Memory B cell (primary cell): ENCODE results near the gene TFAP2A.
A peak's percentile ranks its signal among the peaks of the same experiment; 100 is the strongest.

ENCODE experiments used
- ATAC-seq: fragments of 150-1000 bp; cut with Tn5 transposase; 2 replicates; pipeline ENCODE4 v1.10.0; 2021; ENCODE audit warnings: low read depth, mild to moderate bottlenecking, moderate library complexity
- DNase-seq, 2 donors: peaks; one replicate each; pipeline ENCODE4 v3.0.0; 2022; ENCODE audit warnings: low spot score in 2 of 2
- H3K27ac Mint-ChIP-seq: one replicate; pipeline ENCODE4 v1.8.0; 2022; ENCODE audit warnings: mild to moderate bottlenecking, moderate library complexity, mixed read lengths
- H3K27me3 Mint-ChIP-seq: one replicate; pipeline ENCODE4 v1.8.0; 2022; ENCODE audit warnings: mixed read lengths
- H3K36me3 Mint-ChIP-seq: one replicate; pipeline ENCODE4 v1.8.0; 2022; ENCODE audit warnings: mild to moderate bottlenecking, mixed read lengths
- H3K4me1 Mint-ChIP-seq: one replicate; pipeline ENCODE4 v1.8.0; 2022; ENCODE audit warnings: mixed read lengths
- H3K4me3 Mint-ChIP-seq: one replicate; pipeline ENCODE4 v1.8.0; 2022; ENCODE audit warnings: mild to moderate bottlenecking, moderate library complexity, mixed read lengths
- H3K9me3 Mint-ChIP-seq: one replicate; pipeline ENCODE4 v1.8.0; 2022; ENCODE audit warnings: mixed read lengths

The TFAP2A gene

DNA sequence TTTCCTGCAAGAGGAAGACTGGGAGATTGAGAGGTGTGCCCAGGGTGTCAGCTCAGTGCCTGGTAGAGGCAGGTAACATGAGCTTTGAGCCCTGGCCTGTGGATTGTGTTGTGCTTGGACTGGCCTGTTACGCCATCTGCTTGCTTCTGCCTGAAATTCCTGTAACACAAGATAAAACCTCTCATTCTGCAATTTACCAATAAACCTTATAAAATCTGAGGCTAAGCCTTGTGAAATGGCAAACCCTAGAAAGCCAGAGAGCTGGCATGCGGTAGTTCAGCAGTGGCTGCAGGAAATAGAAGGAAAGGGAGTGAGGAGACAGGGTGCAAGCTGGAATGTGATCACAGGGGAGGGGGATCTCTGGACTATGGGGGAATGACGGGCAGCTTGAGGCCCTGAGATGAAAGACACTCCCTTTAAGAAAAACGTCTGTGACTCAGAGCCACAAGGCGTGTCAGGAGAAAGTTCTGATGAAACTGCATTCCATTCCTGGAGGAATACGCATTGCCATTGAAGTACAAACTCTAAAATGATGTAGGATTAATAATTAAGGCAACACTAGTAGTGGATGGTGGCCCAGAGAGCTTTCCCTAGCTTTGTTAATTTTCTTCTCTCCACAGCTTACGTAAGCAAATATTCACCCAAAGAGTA lies 26.3 kb upstream of the TFAP2A start:
- H3K27ac Mint-ChIP-seq, result no peak overlapping the region
- peaks cover 5% of the 10 kb centered on the region for H3K9me3 Mint-ChIP-seq
- peaks cover 1% of the 10 kb centered on the region for H3K36me3 Mint-ChIP-seq
- peaks cover 10% of the 10 kb centered on the region for H3K27me3 Mint-ChIP-seq
- ATAC-seq (no peak), DNase-seq (no peak)
- no peak overlapping the region for H3K4me3 Mint-ChIP-seq
- no peaks in the 10 kb centered on the region for H3K4me1 Mint-ChIP-seq

DNA sequence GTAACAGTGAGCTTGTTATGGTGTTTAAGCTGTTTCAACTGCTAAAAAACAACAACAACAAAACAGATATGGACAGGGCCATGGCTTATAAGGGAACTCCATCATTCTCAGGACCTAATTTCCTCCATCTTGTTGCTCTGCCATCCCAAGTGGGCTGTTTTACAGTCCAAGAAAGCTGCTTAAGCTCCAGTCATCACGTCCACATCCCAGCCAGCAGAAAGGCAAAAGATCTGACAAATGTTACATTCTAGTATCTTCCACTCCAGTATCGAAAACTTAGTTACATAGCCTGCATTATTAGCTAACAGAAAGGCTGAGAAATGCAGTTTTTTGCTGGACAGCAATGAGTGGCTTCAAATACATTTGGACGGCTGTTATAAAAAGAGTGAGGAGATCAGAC lies 23.0 kb upstream of the TFAP2A start:
- peaks cover 7% of the 10 kb centered on the region for H3K9me3 Mint-ChIP-seq
- H3K36me3 Mint-ChIP-seq, result peaks cover 1% of the 10 kb centered on the region
- ATAC-seq (no peak), DNase-seq (no peak)
- no peak overlapping the region for H3K27ac Mint-ChIP-seq
- peaks cover 12% of the 10 kb centered on the region for H3K27me3 Mint-ChIP-seq
- peaks cover 3% of the 10 kb centered on the region for H3K4me1 Mint-ChIP-seq
- no peak overlapping the region for H3K4me3 Mint-ChIP-seq

DNA sequence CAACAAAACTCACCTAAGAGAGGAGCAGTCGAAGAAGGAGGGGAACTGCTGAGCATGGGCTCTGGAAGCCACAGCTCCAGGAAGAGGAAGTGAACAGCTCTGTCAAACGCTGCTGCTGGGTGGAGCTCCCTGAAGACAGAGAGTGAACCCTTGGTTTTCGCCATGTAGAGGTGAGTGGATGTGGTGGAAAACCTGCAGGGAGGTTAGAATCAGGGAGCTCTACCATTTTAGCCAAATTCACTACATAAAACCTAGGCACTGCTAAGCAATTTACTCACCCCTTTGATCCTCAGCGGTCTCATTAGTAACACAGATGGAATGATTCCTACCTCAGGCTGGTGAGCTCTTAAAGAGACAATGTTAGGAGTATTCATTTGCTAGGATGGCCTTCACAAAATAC lies 19.4 kb upstream of the TFAP2A start:
- Mint-ChIP-seq H3K4me1 (peaks cover 9% of the 10 kb centered on the region), H3K36me3 (no peaks in the 10 kb centered on the region), H3K27ac (no peak overlapping the region), H3K27me3 (peaks cover 5% of the 10 kb centered on the region), H3K4me3 (no peak overlapping the region), H3K9me3 (peaks cover 2% of the 10 kb centered on the region)
- DNase-seq (no peak), ATAC-seq (peak; percentile 53)

DNA sequence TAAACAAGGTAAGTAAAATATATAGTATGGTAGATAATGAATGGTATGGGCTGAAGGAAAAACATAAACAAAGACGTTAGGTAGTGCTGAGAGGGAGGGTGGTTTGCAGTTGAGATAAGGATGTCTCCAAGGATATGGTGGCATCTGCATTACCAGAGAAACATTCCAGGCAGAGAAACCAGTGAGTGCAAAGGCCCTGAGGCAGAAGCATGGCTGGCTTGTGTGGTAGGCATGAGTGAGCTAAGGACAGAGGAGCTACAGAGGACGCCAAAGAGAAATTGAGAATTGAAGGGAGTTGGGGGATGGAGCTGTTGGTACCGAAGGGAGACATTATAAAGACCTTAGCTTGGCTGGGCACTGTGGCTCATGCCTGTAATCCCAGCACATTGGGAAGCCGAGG lies 18.4 kb upstream of the TFAP2A start:
- no peak for DNase-seq
- Mint-ChIP-seq H3K9me3 (peaks cover 2% of the 10 kb centered on the region), H3K4me3 (no peak overlapping the region), H3K27me3 (peaks cover 5% of the 10 kb centered on the region), H3K36me3 (no peaks in the 10 kb centered on the region), H3K27ac (no peak overlapping the region), H3K4me1 (peaks cover 9% of the 10 kb centered on the region)
- no peak for ATAC-seq

DNA sequence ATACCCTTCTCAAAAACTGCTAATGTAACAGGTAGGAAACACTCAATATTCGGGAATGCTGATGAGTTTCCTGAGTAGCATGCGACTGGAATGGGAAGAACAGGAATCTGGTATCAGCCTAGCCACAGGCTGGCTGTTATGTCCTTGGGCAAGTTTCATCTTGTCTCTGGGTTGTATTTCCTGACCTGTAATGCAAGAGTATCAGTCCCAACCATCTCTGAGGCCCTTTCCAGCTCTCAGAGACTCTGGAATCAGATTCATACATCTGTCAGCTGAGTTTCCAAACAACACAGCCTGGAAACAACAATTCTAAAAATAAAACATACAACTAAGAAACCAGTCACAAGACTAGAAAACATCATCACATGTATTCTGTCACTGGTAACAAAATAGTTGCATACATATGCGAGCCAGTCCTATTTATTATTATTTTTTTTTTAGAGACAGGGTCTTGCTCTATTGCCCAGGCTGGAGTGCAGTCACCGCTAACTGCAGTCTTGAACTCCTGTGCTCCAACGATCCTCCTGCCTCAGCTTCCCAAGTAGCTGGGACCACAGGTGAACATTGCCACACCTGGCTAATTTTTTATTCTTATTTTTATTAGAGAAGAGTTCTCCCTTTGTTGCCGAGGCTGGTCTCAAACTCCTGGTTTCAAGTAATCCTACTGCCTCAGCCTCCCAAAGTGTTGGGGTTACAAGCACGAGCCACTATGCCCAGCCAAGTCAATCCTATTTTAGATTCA lies 16.7 kb upstream of the TFAP2A start:
- no peaks in the 10 kb centered on the region for H3K36me3 Mint-ChIP-seq
- H3K4me3 Mint-ChIP-seq, result no peak overlapping the region

DNA sequence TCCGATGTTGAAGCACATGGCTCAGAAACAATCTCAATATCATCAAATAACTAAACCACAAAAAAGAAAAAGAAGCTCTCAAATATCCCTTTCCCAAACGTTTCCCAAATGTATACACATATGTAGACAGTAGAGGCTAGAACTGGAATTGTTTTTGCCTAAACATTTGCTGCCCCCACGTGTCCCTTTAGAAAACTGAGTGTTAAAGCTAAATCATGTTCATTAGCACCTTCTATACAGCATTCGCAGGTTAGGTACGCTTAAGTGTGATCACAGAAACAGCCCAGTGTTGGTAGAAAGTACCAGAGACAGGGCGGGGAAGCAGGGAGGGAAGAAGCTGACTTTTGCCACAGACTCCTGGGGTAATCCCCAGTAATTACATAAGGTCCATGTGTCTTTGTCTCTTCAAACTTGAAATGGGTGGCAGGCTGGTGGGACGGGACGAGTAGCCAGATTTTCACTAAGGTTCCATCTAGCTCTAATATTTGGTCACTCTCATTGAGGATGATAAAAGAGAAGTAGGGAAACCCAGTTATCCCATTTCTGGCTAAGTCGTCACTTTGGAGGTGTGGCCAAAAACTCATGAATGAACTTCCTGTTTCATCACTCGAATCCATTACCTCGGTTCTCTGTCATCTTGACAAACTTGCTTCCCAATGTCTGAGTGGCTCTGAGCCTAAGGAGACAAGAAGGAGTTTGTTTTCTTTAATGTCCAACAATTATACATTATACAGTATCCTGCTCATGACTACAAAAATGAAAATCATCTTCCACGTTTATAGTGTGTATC lies 15.0 kb upstream of the TFAP2A start:
- DNase-seq (no peak), ATAC-seq (peak; percentile 41)
- Mint-ChIP-seq H3K9me3 (peaks cover 6% of the 10 kb centered on the region), H3K36me3 (no peaks in the 10 kb centered on the region), H3K27ac (peak overlapping the region; percentile 38), H3K4me3 (peak overlapping the region; percentile 12), H3K4me1 (peaks cover 15% of the 10 kb centered on the region), H3K27me3 (peaks cover 9% of the 10 kb centered on the region)

More for the DNA sequence above, 16.7 kb upstream of the TFAP2A start:
- Mint-ChIP-seq H3K4me1 (peaks cover 11% of the 10 kb centered on the region), H3K9me3 (peaks cover 2% of the 10 kb centered on the region), H3K27ac (no peak overlapping the region), H3K27me3 (peaks cover 3% of the 10 kb centered on the region)
- ATAC-seq (no peak), DNase-seq (no peak)

DNA sequence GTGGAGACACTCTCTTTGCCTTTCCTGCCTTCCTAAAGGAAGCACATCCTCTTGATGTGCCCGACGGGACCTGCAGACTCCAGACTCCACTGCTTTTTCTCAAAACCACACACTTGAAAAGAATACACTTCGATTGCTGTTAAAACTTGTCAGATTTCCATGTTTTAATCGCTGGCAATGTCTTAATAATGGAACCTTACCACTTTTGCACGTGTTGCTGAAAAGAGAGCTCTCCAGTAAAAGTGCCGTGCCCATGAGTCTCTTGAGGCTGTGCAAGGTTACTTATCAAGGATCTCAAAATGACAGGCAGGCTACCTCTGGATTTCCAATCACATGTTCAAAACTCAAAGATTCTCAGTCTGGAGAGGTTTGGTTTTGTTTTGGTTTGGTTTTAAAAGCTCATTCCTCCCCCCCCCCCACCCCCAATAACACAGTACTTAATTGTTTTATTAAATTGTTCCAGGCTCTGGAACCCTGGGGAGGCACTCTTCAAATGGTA lies 12.0 kb upstream of the TFAP2A start:
- Mint-ChIP-seq H3K9me3 (peaks cover 8% of the 10 kb centered on the region), H3K27ac (no peak overlapping the region), H3K4me1 (peaks cover 20% of the 10 kb centered on the region), H3K36me3 (peaks cover 2% of the 10 kb centered on the region), H3K27me3 (peaks cover 23% of the 10 kb centered on the region), H3K4me3 (peak overlapping the region; percentile 58)
- ATAC-seq, result no peak
- DNase-seq, result no peak

DNA sequence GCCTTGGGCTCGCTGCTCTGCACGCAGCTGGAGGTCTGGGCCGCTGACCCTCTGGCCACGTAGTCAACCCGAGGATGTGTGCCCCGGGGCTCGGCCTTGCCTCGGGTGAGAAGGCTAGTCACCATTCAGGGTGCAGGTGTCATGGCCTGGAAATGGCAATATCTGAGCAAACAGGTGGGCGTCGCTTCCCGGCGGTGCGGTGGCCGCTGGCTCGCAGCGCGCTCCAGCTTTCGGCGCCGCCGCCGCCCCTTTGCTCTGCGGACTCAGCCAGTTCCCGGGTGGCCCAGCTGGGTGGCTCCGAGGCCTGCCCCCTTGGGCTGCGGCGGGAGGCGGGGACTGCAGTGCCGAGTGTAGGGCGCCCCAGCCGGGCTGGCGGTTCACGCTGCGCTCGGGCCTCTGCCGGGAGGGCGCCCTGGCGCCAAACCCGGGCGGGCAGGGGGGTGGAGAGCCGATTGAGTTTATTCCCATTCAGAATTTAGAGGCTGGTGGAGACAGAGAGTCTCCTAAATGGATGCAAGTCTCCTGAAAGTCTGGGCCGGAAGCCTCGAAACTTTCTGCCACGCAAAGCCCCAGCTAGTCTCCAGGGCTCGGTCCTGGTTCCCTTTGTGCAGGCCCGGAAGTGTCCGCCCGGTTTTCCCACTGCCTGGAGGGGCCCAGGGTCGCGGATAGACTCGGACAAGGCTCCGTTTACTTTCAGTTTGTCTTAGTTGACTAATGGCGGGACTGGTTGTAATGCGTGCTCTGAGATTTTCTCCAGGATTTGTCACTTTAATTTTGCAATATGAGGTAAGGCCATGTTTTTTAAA lies 11.3 kb upstream of the TFAP2A start:
- H3K9me3 Mint-ChIP-seq, result peaks cover 8% of the 10 kb centered on the region
- peak overlapping the region; percentile 58 for H3K4me3 Mint-ChIP-seq
- DNase-seq (no peak), ATAC-seq (peak; percentile 44)
- H3K27ac Mint-ChIP-seq, result no peak overlapping the region
- H3K4me1 Mint-ChIP-seq, result peaks cover 20% of the 10 kb centered on the region
- peaks cover 29% of the 10 kb centered on the region for H3K27me3 Mint-ChIP-seq
- H3K36me3 Mint-ChIP-seq, result peaks cover 2% of the 10 kb centered on the region

DNA sequence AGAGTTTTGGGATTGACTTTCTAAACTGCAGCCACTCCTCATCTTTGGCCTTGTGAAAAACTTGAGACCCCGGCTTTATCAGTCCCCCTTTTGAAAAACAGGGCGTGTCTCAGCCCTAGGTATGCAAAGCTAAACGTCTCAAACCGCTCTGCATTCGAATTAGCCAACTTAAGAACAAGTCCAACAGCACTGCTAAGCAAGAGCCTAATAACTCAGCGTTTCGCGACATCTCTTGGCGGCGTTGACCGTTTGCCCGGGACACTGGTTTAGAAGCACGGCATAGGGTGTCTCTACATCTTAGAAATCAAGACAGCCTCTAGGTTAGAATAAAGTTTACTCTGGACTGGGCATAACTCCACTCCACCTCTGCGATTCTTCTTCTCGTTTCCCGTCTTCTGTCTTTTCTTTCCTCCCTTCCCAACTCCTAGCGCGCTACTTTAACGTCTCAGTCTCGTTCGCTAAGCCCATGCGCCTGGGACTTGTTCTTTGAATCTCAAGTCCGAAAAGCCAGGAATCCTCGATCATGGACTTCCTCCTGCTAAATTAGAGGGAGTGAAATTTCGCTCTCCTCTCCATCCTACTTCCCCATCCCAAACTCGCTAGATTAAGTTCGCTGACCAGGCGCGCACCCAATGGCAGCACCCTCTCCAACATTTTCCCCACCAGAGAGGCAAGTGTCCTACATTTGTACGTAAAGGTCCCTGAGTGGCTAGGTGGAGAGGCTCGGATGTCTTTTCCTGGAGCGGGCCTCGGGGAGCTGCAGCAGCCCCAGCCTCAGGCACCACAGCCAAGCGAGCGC lies 10.5 kb upstream of the TFAP2A start:
- peaks cover 20% of the 10 kb centered on the region for H3K4me1 Mint-ChIP-seq
- no peak for DNase-seq
- peaks cover 30% of the 10 kb centered on the region for H3K27me3 Mint-ChIP-seq
- H3K36me3 Mint-ChIP-seq, result peaks cover 2% of the 10 kb centered on the region
- H3K27ac Mint-ChIP-seq, result no peak overlapping the region
- ATAC-seq, result no peak
- H3K4me3 Mint-ChIP-seq, result no peak overlapping the region
- peaks cover 8% of the 10 kb centered on the region for H3K9me3 Mint-ChIP-seq

DNA sequence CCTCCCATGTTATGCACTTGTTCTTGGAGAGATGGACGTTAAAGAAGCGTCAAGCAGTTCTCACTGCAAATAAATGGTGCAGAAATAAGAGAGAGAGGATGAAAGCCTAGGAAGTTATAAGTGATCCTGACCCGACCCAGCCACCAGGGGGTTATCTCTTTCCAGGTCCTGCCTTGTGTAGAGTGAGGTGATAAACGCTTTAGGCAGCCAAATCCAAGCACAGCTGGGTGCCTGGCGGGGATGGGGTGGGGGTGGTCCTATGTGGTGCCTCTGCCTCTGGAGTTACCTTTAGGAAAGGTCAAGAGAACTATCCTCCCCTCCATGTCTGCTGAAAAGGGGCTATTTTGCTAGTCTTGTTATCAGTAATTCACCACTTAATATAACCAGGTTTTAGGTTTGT lies 9.2 kb upstream of the TFAP2A start:
- H3K4me3 Mint-ChIP-seq, result no peak overlapping the region
- peaks cover 17% of the 10 kb centered on the region for H3K4me1 Mint-ChIP-seq
- DNase-seq (no peak), ATAC-seq (no peak)
- peaks cover 2% of the 10 kb centered on the region for H3K36me3 Mint-ChIP-seq
- H3K27ac Mint-ChIP-seq, result no peak overlapping the region
- H3K9me3 Mint-ChIP-seq, result peaks cover 8% of the 10 kb centered on the region
- H3K27me3 Mint-ChIP-seq, result peaks cover 37% of the 10 kb centered on the region

DNA sequence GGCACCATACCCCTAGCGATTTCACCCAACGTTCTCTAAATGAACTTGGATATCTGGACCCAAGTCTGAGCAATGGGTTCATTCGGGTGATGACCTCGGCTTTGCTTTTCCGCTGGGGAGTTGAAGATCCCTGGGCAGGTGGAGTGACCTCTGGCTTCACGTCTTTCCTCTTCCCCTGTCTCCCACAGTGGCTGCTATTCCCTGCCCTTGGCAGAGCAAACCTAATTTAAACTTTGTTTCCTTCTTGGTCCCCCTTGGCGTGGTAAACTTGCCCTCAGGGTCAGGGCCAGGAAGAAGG lies 7.8 kb upstream of the TFAP2A start:
- Mint-ChIP-seq H3K27ac (no peak overlapping the region), H3K9me3 (peaks cover 10% of the 10 kb centered on the region), H3K27me3 (peaks cover 45% of the 10 kb centered on the region), H3K4me3 (no peak overlapping the region), H3K36me3 (peaks cover 2% of the 10 kb centered on the region), H3K4me1 (peaks cover 17% of the 10 kb centered on the region)
- DNase-seq (no peak), ATAC-seq (no peak)

DNA sequence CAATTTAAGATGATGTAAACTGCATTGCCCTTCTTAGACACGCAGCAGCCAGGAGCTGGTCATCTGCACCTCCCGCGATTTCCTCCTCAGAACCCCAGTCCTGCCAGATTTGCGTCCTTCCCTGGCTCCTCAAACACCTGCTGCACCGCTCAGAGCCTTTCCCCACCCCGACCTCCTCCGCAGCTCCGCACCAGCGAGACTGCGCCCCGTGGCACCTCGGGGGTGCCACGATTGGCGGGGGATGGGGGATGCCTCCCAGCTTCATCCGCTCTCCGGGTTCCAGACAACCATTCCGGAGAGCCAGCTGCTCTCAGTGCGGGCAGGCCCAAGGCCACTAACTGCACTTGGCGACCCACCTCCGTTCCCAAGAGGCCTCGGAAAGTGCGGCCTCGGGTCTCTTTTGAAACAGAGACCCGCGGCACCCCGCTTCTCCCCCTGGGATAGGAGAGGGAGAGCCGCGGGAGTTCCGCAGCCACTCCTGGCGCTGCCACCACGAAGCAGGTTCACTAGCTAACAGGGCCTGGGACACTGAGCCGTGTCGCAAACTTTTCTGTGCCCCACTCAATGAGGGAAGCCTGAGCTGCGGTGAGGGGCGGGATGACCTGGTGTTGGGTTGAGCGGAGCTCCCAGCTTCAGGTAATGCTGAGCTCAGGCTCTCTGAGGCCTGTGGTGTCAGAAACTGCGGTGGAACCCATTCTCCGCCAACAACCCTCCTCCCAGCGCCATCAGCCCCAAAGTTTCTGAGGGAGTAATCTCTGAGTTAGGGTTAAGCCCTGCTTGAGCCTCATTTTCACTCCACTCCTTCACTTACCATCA lies 7.3 kb upstream of the TFAP2A start:
- Mint-ChIP-seq H3K27me3 (peaks cover 47% of the 10 kb centered on the region), H3K36me3 (peaks cover 2% of the 10 kb centered on the region), H3K9me3 (peaks cover 10% of the 10 kb centered on the region), H3K4me3 (no peak overlapping the region), H3K27ac (no peak overlapping the region), H3K4me1 (peaks cover 17% of the 10 kb centered on the region)
- DNase-seq, result no peak
- ATAC-seq, result no peak
